GM19099 (cell line): ENCODE results near the gene PHACTR3.

Experiments used
- POLR2A ChIP-seq: IDR thresholded peaks from 3 replicates; pipeline ENCODE4 v1.6.1; 2011; ENCODE audit warnings: low read depth; ENCODE audit not compliant: insufficient read length; ENCODE audit errors: extremely low read depth

PHACTR3 gene

GRCh38 chr20:59804347-59804746, 200.0 kb downstream of the PHACTR3 start:
- no peak for TF ChIP-seq POLR2A

GRCh38 chr20:59804871-59805665, 200.7 kb downstream of the PHACTR3 start:
- no peak for TF ChIP-seq POLR2A

- TF ChIP-seq POLR2A = no peak
Measured at GRCh38 chr20:59805786-59806577, 201.6 kb downstream of the PHACTR3 start.

GRCh38 chr20:59806578-59806975, 202.2 kb downstream of the PHACTR3 start:
- no peak for TF ChIP-seq POLR2A

- no peak for TF ChIP-seq POLR2A
Measured at GRCh38 chr20:59807909-59808728, 203.8 kb downstream of the PHACTR3 start.

- TF ChIP-seq POLR2A = no peak
Measured at GRCh38 chr20:59808729-59809381, 204.5 kb downstream of the PHACTR3 start.

GRCh38 chr20:59809630-59810448, 205.5 kb downstream of the PHACTR3 start:
- TF ChIP-seq POLR2A = no peak

- TF ChIP-seq POLR2A = no peak
Measured at GRCh38 chr20:59810449-59811187, 206.3 kb downstream of the PHACTR3 start.

- no peak for TF ChIP-seq POLR2A
Measured at GRCh38 chr20:59811681-59812171, 207.4 kb downstream of the PHACTR3 start.

- no peak for TF ChIP-seq POLR2A
Measured at GRCh38 chr20:59812286-59813125, 208.2 kb downstream of the PHACTR3 start.

GRCh38 chr20:59813126-59813947, 209.0 kb downstream of the PHACTR3 start:
- TF ChIP-seq POLR2A = no peak
